Naive thymus-derived CD8-positive, alpha-beta T cell (primary cell): ENCODE data around the gene GEN1. TPM values are rescaled to one million over a fixed set of nuclear protein-coding genes. Genes with fewer than 3 reads are reported as not detected.

ENCODE experiments used
- ATAC-seq, 2 donors: fragments of 150-1000 bp; cut with Tn5 transposase in 1 of 2; sonication (Bioruptor Pico), chemical (Tn5 transposase) in 1 of 2; 1 replicate in 1 of 2; 2 replicates in 1 of 2; pipeline ENCODE4 v1.10.0; 2021; ENCODE audit warnings: mild to moderate bottlenecking in 2 of 2, moderate library complexity in 2 of 2
- POLR2A ChIA-PET: fragments of 350-600 bp; sonication (Branson Sonifier 250); formaldehyde crosslinking; loops from one replicate; lab custom pipeline; 2021; ENCODE audit warnings: antibody characterized with exemption; lab: Charles Lee
- DNase-seq, 10 donors: peaks; one replicate each; pipeline versions ENCODE4 v3.0.0 to v3.0.0-alpha.2; 2020 to 2022
- H3K27ac Mint-ChIP-seq, 10 donors: one replicate each; pipeline ENCODE4 v1.8.0; 2020 to 2022; ENCODE audit warnings: mild to moderate bottlenecking in 10 of 10, mixed read lengths in 10 of 10, moderate library complexity in 4 of 10, inconsistent platforms in 1 of 10
- H3K27me3 Mint-ChIP-seq, 5 donors: one replicate each; pipeline ENCODE4 v1.8.0; 2021 to 2022; ENCODE audit warnings: mixed read lengths in 5 of 5
- H3K36me3 Mint-ChIP-seq, 3 donors: one replicate each; pipeline ENCODE4 v1.8.0; 2020 to 2022; ENCODE audit warnings: mixed read lengths in 3 of 3, mild to moderate bottlenecking in 2 of 3, inconsistent platforms in 1 of 3
- H3K4me1 Mint-ChIP-seq, 4 donors: one replicate each; pipeline ENCODE4 v1.8.0; 2021 to 2022; ENCODE audit warnings: mixed read lengths in 4 of 4
- H3K4me3 Mint-ChIP-seq, 10 donors: one replicate each; pipeline ENCODE4 v1.8.0; 2020 to 2022; ENCODE audit warnings: mild to moderate bottlenecking in 10 of 10, mixed read lengths in 10 of 10, moderate library complexity in 6 of 10, inconsistent platforms in 1 of 10
- H3K9me3 Mint-ChIP-seq, 9 donors: one replicate each; pipeline ENCODE4 v1.8.0; 2020 to 2022; ENCODE audit warnings: mixed read lengths in 9 of 9, mild to moderate bottlenecking in 3 of 9, inconsistent platforms in 1 of 9, moderate library complexity in 1 of 9
- polyA plus RNA-seq, 3 donors: library from polyadenylated mRNA; unstranded; fragments of 300-500 nt; fragmentation: Illumina TruSeq; gene quantifications; one replicate each; pipeline ENCODE4 v1.2.3, GENCODE V29; 2021
- total RNA-seq, 8 experiments: library from RNA in 2 of 8; stranded (reverse) in 2 of 8; gene quantifications; one replicate each; pipeline ENCODE4 v1.2.3 and lab custom pipeline; 2021 to 2026

GEN1 gene
- total and polyA plus RNA-seq, 5 experiments from 2014 or later = 0.80 to 8.2 (median 2.1) TPM

- H3K4me1 Mint-ChIP-seq = peaks cover 0 to 33% (median 0%) of the 10 kb centered on the region in 4 donors
- no peak overlapping the region for H3K4me3 Mint-ChIP-seq
- no peaks in the 10 kb centered on the region for H3K36me3 Mint-ChIP-seq
- POLR2A ChIA-PET = no interaction called here
- DNase-seq (no peak), ATAC-seq (no peak)
- peaks cover 0 to 16% (median 5%) of the 10 kb centered on the region in 5 donors for H3K27me3 Mint-ChIP-seq
- peak overlapping the region in 2 of 10 donors; percentile 16 to 47 for H3K27ac Mint-ChIP-seq
- H3K9me3 Mint-ChIP-seq = no peaks in the 10 kb centered on the region
These were observed 51.2 kb downstream of the GEN1 start for GRCh38 chr2:17805166-17805565.

GRCh38 chr2:17805717-17806363, 51.9 kb downstream of the GEN1 start:
- no peaks in the 10 kb centered on the region for H3K9me3 Mint-ChIP-seq
- DNase-seq (no peak), ATAC-seq (no peak)
- no peak overlapping the region for H3K4me3 Mint-ChIP-seq
- POLR2A ChIA-PET = no interaction called here
- peak overlapping the region in 1 of 10 donors; percentile 47 for H3K27ac Mint-ChIP-seq
- no peaks in the 10 kb centered on the region for H3K36me3 Mint-ChIP-seq
- peaks cover 0 to 16% (median 5%) of the 10 kb centered on the region in 5 donors for H3K27me3 Mint-ChIP-seq
- peaks cover 0 to 31% (median 0%) of the 10 kb centered on the region in 4 donors for H3K4me1 Mint-ChIP-seq

GRCh38 chr2:17813010-17813741, 59.2 kb downstream of the GEN1 start:
- Mint-ChIP-seq H3K4me1 (peaks cover 0 to 20% (median 0%) of the 10 kb centered on the region in 4 donors), H3K27me3 (peaks cover 0 to 34% (median 15%) of the 10 kb centered on the region in 5 donors), H3K36me3 (no peaks in the 10 kb centered on the region), H3K9me3 (no peaks in the 10 kb centered on the region), H3K4me3 (peak overlapping the region in 1 of 10 donors; percentile 46), H3K27ac (peak overlapping the region in 2 of 10 donors; percentile 12 to 42)
- ATAC-seq = peak in 1 of 2 donors; percentile 50
- no peak for DNase-seq
- POLR2A ChIA-PET = no interaction called here

- peak overlapping the region in 1 of 10 donors; percentile 46 for H3K4me3 Mint-ChIP-seq
- peaks cover 0 to 34% (median 15%) of the 10 kb centered on the region in 5 donors for H3K27me3 Mint-ChIP-seq
- POLR2A ChIA-PET = no interaction called here
- H3K4me1 Mint-ChIP-seq = peaks cover 0 to 20% (median 0%) of the 10 kb centered on the region in 4 donors
- H3K27ac Mint-ChIP-seq = peak overlapping the region in 2 of 10 donors; percentile 42 to 61
- H3K36me3 Mint-ChIP-seq = no peaks in the 10 kb centered on the region
- DNase-seq (peak in 1 of 10 donors; percentile 25), ATAC-seq (peak in 1 of 2 donors; percentile 53)
- H3K9me3 Mint-ChIP-seq = no peaks in the 10 kb centered on the region
These were observed 60.0 kb downstream of the GEN1 start for GRCh38 chr2:17813742-17814473.

GRCh38 chr2:17814601-17815000, 60.7 kb downstream of the GEN1 start:
- no peaks in the 10 kb centered on the region for H3K36me3 Mint-ChIP-seq
- no peak overlapping the region for H3K27ac Mint-ChIP-seq
- H3K27me3 Mint-ChIP-seq = peaks cover 0 to 34% (median 16%) of the 10 kb centered on the region in 5 donors
- ATAC-seq (no peak), DNase-seq (no peak)
- no peaks in the 10 kb centered on the region for H3K9me3 Mint-ChIP-seq
- no peak overlapping the region for H3K4me3 Mint-ChIP-seq
- peaks cover 0 to 20% (median 0%) of the 10 kb centered on the region in 4 donors for H3K4me1 Mint-ChIP-seq
- POLR2A ChIA-PET = no interaction called here

GRCh38 chr2:17815468-17816184, 61.7 kb downstream of the GEN1 start:
- Mint-ChIP-seq H3K27me3 (peaks cover 0 to 34% (median 14%) of the 10 kb centered on the region in 5 donors), H3K36me3 (no peaks in the 10 kb centered on the region), H3K9me3 (no peaks in the 10 kb centered on the region), H3K27ac (no peak overlapping the region), H3K4me3 (no peak overlapping the region), H3K4me1 (peaks cover 0 to 20% (median 0%) of the 10 kb centered on the region in 4 donors)
- DNase-seq = no peak
- ATAC-seq = no peak
- POLR2A ChIA-PET = no interaction called here

GRCh38 chr2:17816396-17817245, 62.7 kb downstream of the GEN1 start, which contains the start of gene MSGN1:
MSGN1 (plus strand) TSS chr2:17816460; CDS start chr2:17816519, 59 bp downstream.
- Mint-ChIP-seq H3K27ac (no peak within 1 kb of the TSS), H3K4me3 (no peak within 1 kb of the TSS), H3K4me1 (peaks cover 0 to 25% (median 0%) of the 10 kb centered on the region in 4 donors), H3K36me3 (no peaks in the 10 kb centered on the region), H3K27me3 (peaks cover 0 to 34% (median 14%) of the 10 kb centered on the region in 5 donors), H3K9me3 (no peaks in the 10 kb centered on the region)
- DNase-seq (no peak), ATAC-seq (no peak)
- POLR2A ChIA-PET = no interaction called here

- Mint-ChIP-seq H3K9me3 (no peaks in the 10 kb centered on the region), H3K4me1 (peaks cover 0 to 33% (median 0%) of the 10 kb centered on the region in 4 donors), H3K27ac (no peak overlapping the region), H3K4me3 (no peak overlapping the region), H3K36me3 (no peaks in the 10 kb centered on the region), H3K27me3 (peaks cover 2 to 27% (median 10%) of the 10 kb centered on the region in 5 donors)
- POLR2A ChIA-PET = no interaction called here
- no peak for ATAC-seq
- no peak for DNase-seq
These were observed 64.4 kb downstream of the GEN1 start for GRCh38 chr2:17818235-17818815.

GRCh38 chr2:17821080-17821479, 67.1 kb downstream of the GEN1 start:
- Mint-ChIP-seq H3K4me3 (no peak overlapping the region), H3K27ac (no peak overlapping the region), H3K4me1 (peaks cover 0 to 36% (median 1%) of the 10 kb centered on the region in 4 donors), H3K36me3 (no peaks in the 10 kb centered on the region), H3K9me3 (no peaks in the 10 kb centered on the region), H3K27me3 (peaks cover 5 to 30% (median 18%) of the 10 kb centered on the region in 5 donors)
- POLR2A ChIA-PET = no interaction called here
- DNase-seq = no peak
- ATAC-seq = no peak

- Mint-ChIP-seq H3K27me3 (peaks cover 5 to 27% (median 15%) of the 10 kb centered on the region in 5 donors), H3K4me1 (peaks cover 0 to 38% (median 1%) of the 10 kb centered on the region in 4 donors), H3K36me3 (no peaks in the 10 kb centered on the region), H3K27ac (no peak overlapping the region), H3K9me3 (no peaks in the 10 kb centered on the region), H3K4me3 (no peak overlapping the region)
- POLR2A ChIA-PET = no interaction called here
- ATAC-seq = no peak
- DNase-seq = no peak
These were observed 67.9 kb downstream of the GEN1 start for GRCh38 chr2:17821535-17822444.
